ENCODE data around the gene CRTAC1. TPM values are rescaled to one million over a fixed set of nuclear protein-coding genes. Genes with fewer than 3 reads are reported as not detected.

CRTAC1 gene
- total and polyA plus RNA-seq, 2 donors (not counting 3 experiments of a cell fraction or from before 2014, with no cell fraction given): 1.4 to 3.0 TPM

- Histone ChIP-seq H3K36me3 (ENCODE audit: control insufficient read depth in 2 of 2, extremely low read depth in 1 of 2, insufficient read depth in 2 of 2, low read length in 2 of 2) (no peaks in the 10 kb centered on the region), H3K27ac (ENCODE audit: insufficient read depth, low read depth, low read length) (no peak overlapping the region), H3K4me3 (replicated peaks in 1 of 3; ENCODE audit: insufficient read depth in 1 of 3, low read depth in 1 of 3, low read length in 3 of 3) (no peak overlapping the region), H2AFZ (ENCODE audit: low read depth, low read length) (no peak overlapping the region), H3K9me3 (replicated peaks; ENCODE audit: control insufficient read depth, insufficient read depth, low read length) (no peaks in the 10 kb centered on the region), H3K9me1 (replicated peaks; ENCODE audit: control insufficient read depth, extremely low read depth, insufficient read depth, low read length) (no peaks in the 10 kb centered on the region), H3K4me1 (ENCODE audit: control insufficient read depth, extremely low read depth, insufficient read depth, low read length) (no peaks in the 10 kb centered on the region), H3K27me3 (ENCODE audit: control insufficient read depth in 2 of 2, insufficient read depth in 2 of 2, low read length in 2 of 2) (no peaks in the 10 kb centered on the region), H4K20me1 (replicated peaks; ENCODE audit: control insufficient read depth, extremely low read depth, insufficient read depth, low read length) (no peaks in the 10 kb centered on the region), H3K79me2 (ENCODE audit: control insufficient read depth, insufficient read depth, low read length) (no peaks in the 10 kb centered on the region), H3K4me2 (ENCODE audit: insufficient read depth, low read length) (no peak overlapping the region), H3K9ac (replicated peaks; ENCODE audit: extremely low read depth, insufficient read depth, low read length) (no peak overlapping the region)
- ChIA-PET CTCF (interaction anchor here (1.6 to 10.9 kb wide), 2 partner anchors 8 to 121 kb away, joined by 6 to 540 read pairs; no protein-coding TSS in a partner anchor), POLR2A (no interaction called here)
- dilution Hi-C loops (cut with MboI; ENCODE audit: extremely low pct_ligation_motif_present, low sequenced_read_pairs) (no loop called here), intact Hi-C loops (cut with micrococcal nuclease) (no loop called here)
- no TSS peak for BruUV-seq (replicated peaks)
- no peak for DNase-seq (ENCODE audit: low read depth, low spot score)
- no peak for FAIRE-seq
- TF ChIP-seq MYC (IDR thresholded peaks at IDR 0.05; ENCODE audit: low read depth, low read length) (no peak), JUN (IDR thresholded peaks at IDR 0.05; ENCODE audit: borderline replicate concordance, insufficient read depth, insufficient read length, low read depth) (no peak), POLR2A (IDR thresholded peaks at IDR 0.05; ENCODE audit: low read depth, low read length) (no peak), FOS (IDR thresholded peaks at IDR 0.05; ENCODE audit: borderline replicate concordance, insufficient read depth, low read length) (no peak), POLR2AphosphoS5 (IDR thresholded peaks at IDR 0.05; ENCODE audit: insufficient read depth, low read depth, low read length) (no peak), EZH2 (IDR thresholded peaks at IDR 0.05; ENCODE audit: borderline replicate concordance, low read depth, low read length, severe bottlenecking) (no peak), GATA2 (IDR thresholded peaks at IDR 0.05; ENCODE audit: insufficient read depth, insufficient read length, low read depth, low read length) (no peak)
- TF ChIP-seq, protein P1, sequence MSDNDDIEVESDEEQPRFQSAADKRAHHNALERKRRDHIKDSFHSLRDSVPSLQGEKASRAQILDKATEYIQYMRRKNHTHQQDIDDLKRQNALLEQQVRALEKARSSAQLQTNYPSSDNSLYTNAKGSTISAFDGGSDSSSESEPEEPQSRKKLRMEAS (IDR thresholded peaks at IDR 0.05; ENCODE audit: insufficient read depth, insufficient read length): no peak
- TF ChIP-seq, protein P2, sequence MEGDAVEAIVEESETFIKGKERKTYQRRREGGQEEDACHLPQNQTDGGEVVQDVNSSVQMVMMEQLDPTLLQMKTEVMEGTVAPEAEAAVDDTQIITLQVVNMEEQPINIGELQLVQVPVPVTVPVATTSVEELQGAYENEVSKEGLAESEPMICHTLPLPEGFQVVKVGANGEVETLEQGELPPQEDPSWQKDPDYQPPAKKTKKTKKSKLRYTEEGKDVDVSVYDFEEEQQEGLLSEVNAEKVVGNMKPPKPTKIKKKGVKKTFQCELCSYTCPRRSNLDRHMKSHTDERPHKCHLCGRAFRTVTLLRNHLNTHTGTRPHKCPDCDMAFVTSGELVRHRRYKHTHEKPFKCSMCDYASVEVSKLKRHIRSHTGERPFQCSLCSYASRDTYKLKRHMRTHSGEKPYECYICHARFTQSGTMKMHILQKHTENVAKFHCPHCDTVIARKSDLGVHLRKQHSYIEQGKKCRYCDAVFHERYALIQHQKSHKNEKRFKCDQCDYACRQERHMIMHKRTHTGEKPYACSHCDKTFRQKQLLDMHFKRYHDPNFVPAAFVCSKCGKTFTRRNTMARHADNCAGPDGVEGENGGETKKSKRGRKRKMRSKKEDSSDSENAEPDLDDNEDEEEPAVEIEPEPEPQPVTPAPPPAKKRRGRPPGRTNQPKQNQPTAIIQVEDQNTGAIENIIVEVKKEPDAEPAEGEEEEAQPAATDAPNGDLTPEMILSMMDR (IDR thresholded peaks at IDR 0.05; ENCODE audit: extremely low read depth in 1 of 2, insufficient read depth in 1 of 2, low read depth in 1 of 2, low read length in 2 of 2): no peak
Observed at GRCh38 chr10:97923057-97923456, 107.4 kb downstream of the CRTAC1 start.
